NCI-H748 (cell line): Measurements from ENCODE around the gene SH3D19.
A peak's percentile ranks its signal among the peaks of the same experiment; 100 is the strongest.

Source experiments
- DNase-seq: peaks from one replicate; lab custom pipeline; 2025; ENCODE audit not compliant: unreplicated experiment; lab: John Stamatoyannopoulos, UW

SH3D19 gene

GRCh38 chr4:151202381-151202780, 123.0 kb downstream of the SH3D19 start:
- no peak for DNase-seq

- DNase-seq = no peak
Observed at GRCh38 chr4:151199319-151200190, 125.8 kb downstream of the SH3D19 start.

- DNase-seq = no peak
Observed at GRCh38 chr4:151198748-151199147, 126.7 kb downstream of the SH3D19 start.

- DNase-seq = no peak
Observed at GRCh38 chr4:151197247-151197646, 128.2 kb downstream of the SH3D19 start.

- no peak for DNase-seq
Observed at GRCh38 chr4:151195801-151196200, 129.6 kb downstream of the SH3D19 start.

- no peak for DNase-seq
Observed at GRCh38 chr4:151193414-151193813, 132.0 kb downstream of the SH3D19 start.

- DNase-seq = no peak
Observed at GRCh38 chr4:151192556-151193235, 132.7 kb downstream of the SH3D19 start.

- DNase-seq = peak; percentile 59
Observed at GRCh38 chr4:151184523-151185458, 140.6 kb downstream of the SH3D19 start.

- DNase-seq = no peak
Observed at GRCh38 chr4:151182455-151182996, 142.9 kb downstream of the SH3D19 start.

- DNase-seq = no peak
Observed at GRCh38 chr4:151176685-151177084, 148.7 kb downstream of the SH3D19 start.

- no peak for DNase-seq
Observed at GRCh38 chr4:151175754-151176631, 149.4 kb downstream of the SH3D19 start.

GRCh38 chr4:151175233-151175632, 150.2 kb downstream of the SH3D19 start:
- no peak for DNase-seq

- DNase-seq = no peak
Observed at GRCh38 chr4:151174784-151175183, 150.6 kb downstream of the SH3D19 start.

- no peak for DNase-seq
Observed at GRCh38 chr4:151173871-151174270, 151.5 kb downstream of the SH3D19 start.

- DNase-seq = no peak
Observed at GRCh38 chr4:151169900-151170299, 155.5 kb downstream of the SH3D19 start.

- DNase-seq = peak; percentile 2
Observed at GRCh38 chr4:151169223-151169622, 156.2 kb downstream of the SH3D19 start.

GRCh38 chr4:151167561-151167960, 157.8 kb downstream of the SH3D19 start:
- no peak for DNase-seq

GRCh38 chr4:151166636-151167035, 158.8 kb downstream of the SH3D19 start:
- DNase-seq = no peak

- no peak for DNase-seq
Observed at GRCh38 chr4:151165205-151166000, 160.0 kb downstream of the SH3D19 start.
